ENCODE measurements around the gene LPCAT1.

DNA sequence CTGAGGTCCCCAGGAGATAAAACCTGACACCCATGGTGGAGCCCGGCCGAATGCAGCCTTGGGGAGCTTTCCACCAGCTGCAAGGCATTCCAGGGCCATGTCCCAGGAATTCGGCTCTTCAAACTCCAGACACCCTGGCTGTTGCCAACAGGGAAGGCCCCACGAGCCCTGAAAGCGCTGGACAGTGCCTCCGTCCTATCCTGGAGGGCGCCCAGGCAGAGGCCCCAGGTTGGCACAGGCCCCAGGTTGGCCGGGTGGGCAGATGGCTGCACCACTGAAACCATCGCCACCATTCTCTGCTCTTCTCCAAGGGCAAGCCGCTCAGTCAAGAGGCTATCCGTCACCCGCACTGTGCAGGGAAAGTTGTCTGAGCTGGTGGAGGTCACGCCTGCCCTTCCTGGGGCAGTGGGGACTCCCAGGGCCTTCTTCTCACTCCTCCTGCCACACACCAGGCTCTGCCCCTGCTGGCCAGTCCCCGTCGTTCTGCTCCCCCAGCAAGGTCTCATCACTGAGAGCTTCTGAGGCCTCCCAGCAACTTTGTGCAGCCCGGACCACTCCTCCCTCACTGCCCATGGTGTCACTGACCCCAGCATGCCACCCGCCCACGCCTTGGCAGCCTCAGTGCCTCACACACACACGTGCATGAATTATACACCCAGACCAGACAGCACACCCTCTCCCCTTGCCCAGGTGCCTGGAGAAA, 99.7 kb downstream of the LPCAT1 start:
- TF ChIP-seq EZH2 (IDR thresholded peaks at IDR 0.05): no peak
- TF ChIP-seq POLR2AphosphoS5 (IDR thresholded peaks at IDR 0.05; ENCODE audit: borderline replicate concordance, low read depth, low read length): no peak
- no peak for TF ChIP-seq FOXP2 (optimal IDR thresholded peaks at IDR 0.05; ENCODE audit: control extremely low read depth, extremely low read length, insufficient read depth)

Data from SK-N-MC (cell line).